Measurements from ENCODE around the gene NMNAT2.
"Not testable (repeated sequence)": the region's sequence is repeated elsewhere in the genome, so short reads cannot be mapped to it uniquely, and the experiment has no call there.

NMNAT2 gene

GRCh38 chr1:183417772-183418491 is at the start of gene NMNAT2:
Gene NMNAT2 (minus strand): TSS chr1:183418380. CDS start chr1:183418267, 113 bp downstream.
- peak; percentile 29 for DNase-seq

- DNase-seq: peak; percentile 55
Observed at GRCh38 chr1:183467687-183468086, 49.5 kb upstream of the NMNAT2 start.

GRCh38 chr1:183466781-183467180 is 48.6 kb upstream of the NMNAT2 start:
- no peak for DNase-seq

- DNase-seq: no peak
Observed at GRCh38 chr1:183463566-183463965, 45.4 kb upstream of the NMNAT2 start.

- DNase-seq: peak; percentile 40
Observed at GRCh38 chr1:183461350-183461749, 43.2 kb upstream of the NMNAT2 start.

GRCh38 chr1:183460596-183460995 is 42.4 kb upstream of the NMNAT2 start:
- no peak for DNase-seq

GRCh38 chr1:183457449-183457848 is 39.3 kb upstream of the NMNAT2 start:
- no peak for DNase-seq

- DNase-seq: no peak
Observed at GRCh38 chr1:183456826-183457225, 38.6 kb upstream of the NMNAT2 start.

GRCh38 chr1:183454377-183454776 is 36.2 kb upstream of the NMNAT2 start:
- peak; percentile 7 for DNase-seq

GRCh38 chr1:183450093-183450492 is 31.9 kb upstream of the NMNAT2 start:
- peak; percentile 11 for DNase-seq

- DNase-seq: no peak
Observed at GRCh38 chr1:183449223-183449770, 31.1 kb upstream of the NMNAT2 start.

- peak; percentile 54 for DNase-seq
Observed at GRCh38 chr1:183444243-183444642, 26.1 kb upstream of the NMNAT2 start.

GRCh38 chr1:183443466-183443865 is 25.3 kb upstream of the NMNAT2 start:
- no peak for DNase-seq

GRCh38 chr1:183443011-183443410 is 24.8 kb upstream of the NMNAT2 start:
- DNase-seq: peak; percentile 32

- no peak for DNase-seq
Observed at GRCh38 chr1:183438060-183438459, 19.9 kb upstream of the NMNAT2 start.

- no peak for DNase-seq
Observed at GRCh38 chr1:183435497-183435896, 17.3 kb upstream of the NMNAT2 start.

- DNase-seq: no peak
Observed at GRCh38 chr1:183433703-183434102, 15.5 kb upstream of the NMNAT2 start.

GRCh38 chr1:183432548-183432875 is 14.3 kb upstream of the NMNAT2 start:
- peak; percentile 17 for DNase-seq

- DNase-seq: no peak
Observed at GRCh38 chr1:183431840-183432547, 13.8 kb upstream of the NMNAT2 start.

GRCh38 chr1:183427591-183427990 is 9.4 kb upstream of the NMNAT2 start:
- DNase-seq: not testable (repeated sequence)

- no peak for DNase-seq
Observed at GRCh38 chr1:183424691-183425090, 6.5 kb upstream of the NMNAT2 start.

- no peak for DNase-seq
Observed at GRCh38 chr1:183423541-183423940, 5.4 kb upstream of the NMNAT2 start.

GRCh38 chr1:183419399-183419798 is 1.2 kb upstream of the NMNAT2 start:
- DNase-seq: no peak

- no peak for DNase-seq
Observed at GRCh38 chr1:183418696-183419095, 516 bp upstream of the NMNAT2 start.

All from HCEC 1CT (cell line).